HG03025 (cell line): ENCODE measurements around the gene SLC35E3.
"Not testable (repeated sequence)": the region's sequence is repeated elsewhere in the genome, so short reads cannot be mapped to it uniquely, and the experiment has no call there.

Experiments used
- ATAC-seq: cut with Tn5 transposase; IDR thresholded peaks from one replicate; pipeline ENCODE4 v1.9.1; 2021; ENCODE audit warnings: mild to moderate bottlenecking, moderate library complexity; ENCODE audit not compliant: unreplicated experiment, low FRiP score

The SLC35E3 gene

GRCh38 chr12:68793436-68793835 is 47.5 kb downstream of the SLC35E3 start:
- ATAC-seq: no peak

GRCh38 chr12:68793975-68794652 is 48.1 kb downstream of the SLC35E3 start:
- no peak for ATAC-seq

- no peak for ATAC-seq
Observed at GRCh38 chr12:68794653-68795251, 48.8 kb downstream of the SLC35E3 start.

GRCh38 chr12:68796399-68796798 is 50.4 kb downstream of the SLC35E3 start:
- no peak for ATAC-seq

- no peak for ATAC-seq
Observed at GRCh38 chr12:68798882-68799234, 52.9 kb downstream of the SLC35E3 start.

- no peak for ATAC-seq
Observed at GRCh38 chr12:68800294-68800693, 54.3 kb downstream of the SLC35E3 start.

- not testable (repeated sequence) for ATAC-seq
Observed at GRCh38 chr12:68801124-68801523, 55.1 kb downstream of the SLC35E3 start.

- ATAC-seq: not testable (repeated sequence)
Observed at GRCh38 chr12:68802372-68802745, 56.4 kb downstream of the SLC35E3 start.

GRCh38 chr12:68802911-68803651 is 57.1 kb downstream of the SLC35E3 start:
- ATAC-seq: not testable (repeated sequence)

- no peak for ATAC-seq
Observed at GRCh38 chr12:68803948-68804656, 58.1 kb downstream of the SLC35E3 start.

GRCh38 chr12:68804657-68805591 is 58.9 kb downstream of the SLC35E3 start:
- ATAC-seq: no peak

- ATAC-seq: no peak
Observed at GRCh38 chr12:68805592-68806120, 59.7 kb downstream of the SLC35E3 start.

GRCh38 chr12:68806488-68807237 is 60.7 kb downstream of the SLC35E3 start:
- no peak for ATAC-seq

GRCh38 chr12:68807274-68807575 is 61.2 kb downstream of the SLC35E3 start:
- ATAC-seq: not testable (repeated sequence)

- ATAC-seq: peak; percentile 68
Observed at GRCh38 chr12:68807576-68808387, 61.8 kb downstream of the SLC35E3 start, which contains the start of gene MDM2. Gene MDM2 (plus strand): TSS chr12:68808177. CDS start chr12:68808478, 301 bp downstream.

GRCh38 chr12:68808388-68809189 is 62.6 kb downstream of the SLC35E3 start:
- ATAC-seq: peak; percentile 38

- ATAC-seq: no peak
Observed at GRCh38 chr12:68809190-68810026, 63.4 kb downstream of the SLC35E3 start.
